ENCODE measurements around the gene POMP. TPM values are rescaled to one million over a fixed set of nuclear protein-coding genes. Genes with fewer than 3 reads are reported as not detected.
A peak's percentile ranks its signal among the peaks of the same experiment; 100 is the strongest.

POMP gene
- total and polyA plus RNA-seq, 12 donors: 69.1 to 134 (median 101) TPM

DNA sequence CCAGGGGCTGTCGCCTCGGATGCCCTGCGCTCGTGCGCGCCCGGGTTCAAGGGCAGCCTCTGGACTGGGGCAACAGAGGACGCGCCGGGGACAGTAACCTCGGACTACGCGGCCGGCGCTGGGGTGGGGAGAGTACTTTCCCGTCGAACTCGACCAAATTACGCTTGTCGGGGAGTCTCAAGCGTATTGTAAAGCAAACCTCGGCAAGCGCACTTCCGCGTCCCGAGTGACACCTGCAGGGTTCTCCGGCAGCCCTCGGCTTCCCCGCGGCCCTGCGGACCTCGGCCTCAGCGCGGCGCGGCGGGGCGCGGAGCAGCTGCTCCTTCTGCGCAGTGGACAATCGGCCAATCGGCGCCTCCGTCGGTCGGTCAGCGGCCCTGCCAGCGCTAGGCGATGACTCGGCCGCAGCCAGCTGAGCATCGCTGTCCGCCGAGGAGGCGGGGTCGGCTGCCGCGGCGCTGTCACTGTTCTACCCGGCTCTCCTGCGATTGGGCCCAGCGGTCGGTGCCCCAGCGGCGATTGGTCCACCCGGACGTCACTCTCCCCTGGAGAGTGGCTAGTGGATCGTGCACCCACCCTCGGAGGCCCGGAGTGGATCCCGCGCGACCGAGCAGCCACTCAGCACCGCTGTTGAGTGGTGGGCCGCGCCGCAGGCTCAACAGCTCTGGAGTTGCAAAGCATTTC, 59.8 kb downstream of the POMP start, which contains the start of gene SLC46A3:
Gene SLC46A3 (minus strand): TSS at position 428 of the 684 bp plus-strand sequence. CDS start 972 bp downstream, outside the sequence.
- ATAC-seq (peak; percentile 97 to 99 (median 98)), DNase-seq (peak; percentile 100)
- peak within 1 kb of the TSS; percentile 92 to 100 (median 99) for H3K27ac ChIP-seq
- WGBS, 2 donors: 0% methylated on average over 78 of the region's 78 CpGs
- no peaks in the 10 kb centered on the region for H3K9me3 ChIP-seq
- H3K36me3 ChIP-seq: peaks cover 0 to 6% (median 0%) of the 10 kb centered on the region in 9 donors
- intact Hi-C loops (cut with DNase I): loop anchor here in 7 of 10 donors (1.0 to 10.0 kb wide), 9 partner anchors 34 to 79 kb away; partner anchors contain the start of gene POMP (in 2 of the 7)
- no peaks in the 10 kb centered on the region for H3K27me3 ChIP-seq
- H3K4me3 ChIP-seq: peak within 1 kb of the TSS; percentile 57 to 94 (median 76)
- peak in 4 of 9 donors; percentile 15 to 41 (median 30) for TF ChIP-seq CTCF (IDR thresholded peaks at IDR 0.05)
- H3K4me1 ChIP-seq: peaks cover 6 to 51% (median 39%) of the 10 kb centered on the region in 9 donors

DNA sequence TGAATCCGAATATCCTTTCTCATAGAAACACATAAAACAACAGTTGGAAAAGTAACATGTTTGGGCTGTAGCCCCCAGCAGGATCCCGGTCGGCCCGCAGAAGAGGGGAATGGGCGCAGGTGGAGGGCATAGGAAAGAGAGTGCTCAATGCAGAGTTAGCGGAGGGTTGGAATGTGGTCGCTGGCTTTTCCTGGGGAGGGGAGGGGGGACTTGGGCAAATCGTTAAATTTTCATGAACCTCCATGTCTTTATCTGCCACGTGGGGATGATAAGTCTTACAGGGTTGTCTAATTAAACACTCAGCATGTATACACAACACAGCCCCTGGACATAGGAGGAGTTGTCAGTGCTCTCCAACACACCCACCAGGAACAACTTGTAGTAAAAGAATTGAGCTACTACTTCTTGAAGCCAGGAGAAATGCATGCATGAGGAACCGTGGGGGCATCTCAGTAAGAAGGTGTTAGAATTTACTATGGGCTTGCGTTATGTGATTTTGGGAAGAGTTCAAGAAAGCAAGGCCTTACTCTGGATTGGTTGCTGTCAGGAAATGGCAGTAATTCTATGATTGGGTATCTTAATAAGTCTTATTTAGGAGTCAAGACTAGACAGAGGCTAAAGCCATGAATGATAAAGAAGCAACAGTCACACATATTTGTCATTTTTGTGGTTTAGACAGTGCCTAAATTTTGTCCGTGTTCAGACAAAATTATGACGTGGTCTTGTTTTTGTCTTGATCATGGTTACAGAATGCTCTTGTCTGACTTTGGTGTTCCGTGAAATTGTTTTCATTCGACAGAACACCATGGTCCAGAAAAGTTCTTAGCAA, 60.5 kb downstream of the POMP start:
- Histone ChIP-seq H3K4me1 (peaks cover 6 to 48% (median 38%) of the 10 kb centered on the region in 9 donors), H3K4me3 (peak overlapping the region; percentile 30 to 94 (median 76)), H3K27me3 (no peaks in the 10 kb centered on the region), H3K27ac (peak overlapping the region; percentile 66 to 100 (median 99)), H3K9me3 (no peaks in the 10 kb centered on the region), H3K36me3 (peaks cover 0 to 6% (median 0%) of the 10 kb centered on the region in 9 donors)
- ATAC-seq (peak in 5 of 8 donors; percentile 0 to 4 (median 3)), DNase-seq (no peak)
- intact Hi-C loops (cut with DNase I): loop anchor here in 7 of 10 donors (2.0 to 10.0 kb wide), 8 partner anchors 33 to 78 kb away; partner anchors contain the start of gene POMP (in 2 of the 7)
- 33 to 37% methylated on average over 15 of the region's 15 CpGs for WGBS, 2 donors
- TF ChIP-seq CTCF (IDR thresholded peaks at IDR 0.05): no peak

DNA sequence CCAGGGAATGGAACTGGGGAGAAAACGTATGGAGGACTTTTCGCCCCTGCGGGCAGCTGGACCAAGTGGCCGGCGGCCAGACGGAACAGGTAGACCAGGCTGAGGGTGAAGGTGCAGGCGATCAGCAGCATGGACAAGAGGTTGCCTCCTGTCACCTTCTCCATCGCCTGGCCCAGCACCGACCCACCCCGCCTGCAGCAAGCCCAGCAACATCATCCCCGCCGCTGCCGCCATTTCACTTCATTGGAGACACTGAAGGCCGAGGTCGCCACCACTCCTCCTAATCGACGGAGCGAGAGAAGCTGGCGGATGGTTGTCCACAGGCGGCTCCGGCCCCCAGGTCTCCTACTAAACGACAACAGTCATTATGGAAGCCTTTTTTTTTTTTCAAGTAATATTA, 64.9 kb downstream of the POMP start:
- Histone ChIP-seq H3K4me3 (no peak overlapping the region), H3K27ac (no peak overlapping the region), H3K36me3 (no peaks in the 10 kb centered on the region), H3K9me3 (no peaks in the 10 kb centered on the region), H3K4me1 (peaks cover 0 to 10% (median 5%) of the 10 kb centered on the region in 9 donors), H3K27me3 (no peaks in the 10 kb centered on the region)
- 96 to 97% methylated on average over 22 of the region's 22 CpGs for WGBS, 2 donors
- no peak for TF ChIP-seq CTCF (IDR thresholded peaks at IDR 0.05)
- intact Hi-C loops (cut with DNase I): no loop called here
- ATAC-seq: no peak
- no peak for DNase-seq

- Histone ChIP-seq H3K36me3 (no peaks in the 10 kb centered on the region), H3K4me1 (no peaks in the 10 kb centered on the region), H3K9me3 (no peaks in the 10 kb centered on the region), H3K4me3 (no peak overlapping the region), H3K27me3 (no peaks in the 10 kb centered on the region), H3K27ac (no peak overlapping the region)
- TF ChIP-seq CTCF (IDR thresholded peaks at IDR 0.05): no peak
- intact Hi-C loops (cut with DNase I): no loop called here
- no peak for DNase-seq
- 77 to 85% methylated on average over 3 of the region's 3 CpGs for WGBS, 2 donors
- no peak for ATAC-seq
These were observed 66.2 kb downstream of the POMP start for GRCh38 chr13:28725046-28725610.

Measured in heart right ventricle (tissue), 16 donors.